Stimulated activated CD8-positive, alpha-beta memory T cell treated with anti-CD3 and anti-CD28 coated beads, Interleukin-15, amount 100 ng/mL, for 1 hour (primary cell): ENCODE measurements around the gene CHD6.

Experiments
- DNase-seq: peaks from one replicate; pipeline ENCODE4 v3.0.0-alpha.2; 2020; ENCODE audit warnings: low read depth

CHD6 gene

DNA sequence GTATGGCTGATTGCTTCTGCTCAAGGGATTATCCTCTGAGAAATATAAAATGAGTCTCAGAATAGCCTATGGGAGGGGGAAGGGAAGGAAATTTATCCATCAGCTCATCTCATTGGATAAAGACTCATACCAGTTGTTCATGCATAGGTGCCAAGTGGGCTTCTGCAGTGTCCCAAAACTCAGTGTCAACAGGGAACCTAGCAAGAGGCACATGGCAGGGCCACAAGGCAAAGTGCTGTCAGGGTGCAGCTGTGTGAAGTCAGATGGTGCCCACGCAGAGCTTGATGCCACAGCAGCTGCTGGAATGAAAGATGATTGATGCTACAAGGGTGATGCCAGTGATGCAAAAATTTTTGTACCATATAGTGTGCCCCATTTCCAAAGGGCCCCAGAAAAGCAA, 3.2 kb upstream of the CHD6 start:
- DNase-seq = no peak

DNA sequence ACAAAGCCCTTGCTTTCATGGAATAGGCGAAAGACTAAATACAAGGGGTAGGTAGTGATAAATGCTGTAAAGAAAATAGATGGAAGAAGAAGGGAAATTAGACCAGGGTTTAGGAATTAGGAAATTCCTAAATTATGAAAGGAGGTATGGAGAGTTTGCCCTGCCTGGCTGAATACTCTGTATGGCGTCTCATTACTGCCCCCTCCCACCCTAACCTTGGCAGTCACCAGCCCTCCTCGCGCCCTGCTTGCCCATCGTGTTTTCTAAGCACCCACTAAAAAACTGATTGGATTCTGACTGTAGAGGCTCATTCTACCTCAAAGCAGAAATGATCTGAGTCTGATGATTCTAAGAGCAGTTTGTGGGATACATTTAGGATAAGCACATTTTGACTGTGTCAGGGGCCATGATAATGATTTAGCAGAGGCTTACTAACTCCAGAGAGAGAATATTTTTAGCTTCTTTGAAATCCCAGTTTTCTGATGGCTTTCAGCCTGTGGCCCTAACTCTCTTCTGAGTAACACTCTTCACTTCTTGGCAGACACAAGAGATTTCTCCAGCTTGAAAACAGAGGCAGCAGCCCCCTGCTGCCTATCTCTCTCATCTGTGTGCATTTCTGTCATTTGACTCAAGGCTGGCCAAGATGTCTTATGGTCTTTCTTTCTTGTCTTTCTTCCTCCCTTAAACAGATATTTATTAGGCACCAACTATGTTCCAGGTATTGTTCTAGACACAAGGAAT, 1.4 kb upstream of the CHD6 start:
- DNase-seq = no peak

DNA sequence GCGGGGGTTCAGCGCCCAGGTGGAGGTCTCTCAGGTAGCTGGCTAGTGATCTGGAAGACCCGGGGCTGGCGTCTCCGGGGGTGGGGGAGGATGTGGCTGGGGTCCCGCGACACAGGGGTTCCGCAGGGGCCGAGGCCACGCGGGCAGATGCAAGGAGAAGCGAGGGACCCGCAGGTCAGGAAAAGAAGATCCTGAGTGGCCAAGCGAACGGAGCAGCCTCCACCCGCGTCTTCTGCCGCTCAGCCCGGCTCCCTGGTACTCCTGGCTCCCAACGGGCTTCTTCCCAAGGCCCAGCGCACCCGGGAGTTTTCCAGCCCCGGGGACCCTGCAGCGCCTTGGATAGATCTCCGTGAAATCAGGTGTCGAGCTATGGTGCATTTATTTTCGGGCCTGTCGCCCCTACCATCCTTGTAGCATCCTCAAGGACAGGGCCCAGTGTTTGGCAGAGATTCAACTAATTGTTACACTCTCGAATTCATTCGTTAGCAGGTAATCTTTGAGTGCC, 682 bp upstream of the CHD6 start:
- DNase-seq = no peak

DNA sequence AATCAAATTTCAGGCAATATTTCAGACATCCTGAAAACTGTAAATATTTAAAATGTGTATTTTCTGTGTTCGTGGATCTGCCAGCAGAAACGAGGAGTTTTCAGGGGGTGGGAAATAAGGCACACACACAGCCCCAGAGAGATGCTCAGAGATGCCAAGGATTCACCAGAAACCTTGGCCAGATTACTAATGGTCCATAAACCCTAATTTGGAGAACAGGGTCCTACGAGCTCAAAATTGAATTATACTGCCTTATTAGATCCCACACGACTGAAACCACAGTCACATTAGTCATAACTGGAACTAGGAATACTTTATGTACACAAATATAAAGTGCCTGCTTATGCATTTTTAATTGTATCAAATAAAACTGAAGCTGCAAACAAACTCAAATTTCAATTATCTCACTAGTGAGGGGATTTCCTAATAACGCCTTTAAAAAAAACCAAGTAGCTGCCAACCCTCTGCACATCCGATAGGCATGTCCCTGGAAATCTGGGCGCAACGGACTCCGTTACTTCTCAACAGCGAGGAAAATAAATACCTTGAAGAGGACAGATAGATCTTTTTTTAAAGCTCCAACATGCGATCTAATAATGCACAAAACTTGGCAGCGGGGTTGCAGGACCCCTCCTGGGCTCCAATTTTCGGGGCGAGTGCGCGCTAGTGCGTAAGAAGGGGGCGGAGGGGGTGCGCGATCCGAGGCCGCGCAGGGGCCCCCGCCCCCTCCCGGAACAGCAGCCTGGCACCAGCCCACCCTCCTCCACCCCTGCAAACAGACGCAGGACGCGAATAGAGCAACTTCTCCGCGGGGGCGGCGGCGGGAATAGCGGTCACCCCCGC, 897 bp downstream of the CHD6 start:
- DNase-seq = no peak

DNA sequence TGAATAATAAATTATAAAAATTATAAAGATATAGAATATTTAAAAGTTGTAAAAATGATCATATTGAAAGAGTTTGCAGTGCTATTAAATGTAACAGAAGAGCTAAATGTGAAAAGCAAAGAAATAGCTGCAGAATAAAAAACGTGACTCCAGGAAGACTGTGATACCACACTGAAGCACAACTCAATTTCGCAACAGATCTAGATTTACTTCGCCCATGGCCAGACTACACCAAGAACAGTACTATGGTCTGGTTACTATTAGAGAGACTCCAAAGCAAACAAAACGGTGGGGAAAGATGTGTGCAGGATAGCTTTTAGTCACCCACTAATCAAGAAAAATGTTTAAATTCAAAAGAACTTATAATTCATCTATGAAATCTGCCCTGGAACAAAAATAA, 1.9 kb downstream of the CHD6 start:
- no peak for DNase-seq

DNA sequence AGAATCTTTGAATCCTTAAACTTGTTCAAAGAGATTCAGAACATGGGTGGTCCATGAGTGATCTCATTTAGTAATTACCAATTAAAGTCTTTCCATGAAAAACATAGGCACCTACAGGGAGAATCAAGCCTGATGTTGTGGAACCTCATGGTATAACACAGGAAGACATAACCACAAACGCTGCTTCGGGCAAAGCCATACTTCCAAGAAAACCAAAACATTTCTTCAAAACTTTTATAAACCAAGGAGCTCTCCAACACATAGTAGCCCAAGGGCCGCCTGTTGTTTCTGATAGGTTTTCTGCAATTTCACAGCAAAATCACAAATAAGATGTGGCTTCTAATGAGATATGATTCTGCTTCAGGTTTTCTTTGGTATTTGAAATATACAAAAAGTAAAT, 2.5 kb downstream of the CHD6 start:
- no peak for DNase-seq

DNA sequence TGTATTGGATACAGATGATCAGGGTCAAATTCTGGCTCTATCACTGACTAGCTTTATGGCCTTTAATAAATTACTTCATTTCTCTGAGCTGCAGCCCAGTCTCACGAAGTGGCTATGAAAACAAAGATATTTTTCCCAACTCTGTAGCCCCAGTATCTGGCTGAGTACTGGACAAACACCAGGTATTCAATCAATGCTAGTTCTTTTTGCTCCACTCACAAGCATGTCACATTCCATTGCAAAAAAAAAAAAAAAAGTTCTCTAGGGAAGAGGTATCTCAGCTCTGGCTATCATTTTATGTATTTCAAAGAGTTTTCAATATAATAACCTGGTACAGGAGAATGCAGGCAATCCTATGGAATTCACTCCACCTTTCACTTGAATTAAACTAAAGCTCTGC, 3.1 kb downstream of the CHD6 start:
- no peak for DNase-seq

DNA sequence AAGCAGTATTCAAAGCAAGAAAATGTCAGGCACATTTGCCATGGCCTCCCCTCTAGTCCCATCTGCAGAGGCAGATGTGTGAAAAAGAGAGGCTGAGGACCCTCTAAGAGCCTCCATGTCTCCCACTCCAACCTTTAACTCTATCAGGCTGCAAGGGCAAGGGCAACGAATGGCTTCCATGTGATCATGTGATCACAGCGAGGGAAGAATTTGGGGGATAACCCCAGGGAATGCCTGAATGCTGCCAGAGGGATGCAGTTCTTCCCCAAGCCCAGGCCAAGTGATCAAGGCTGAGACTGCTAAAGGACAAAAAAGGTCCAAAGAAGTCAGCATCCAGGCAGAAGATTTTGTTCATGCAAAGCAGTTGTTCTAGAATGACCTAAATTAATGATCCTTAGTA, 4.9 kb downstream of the CHD6 start:
- DNase-seq = no peak

DNA sequence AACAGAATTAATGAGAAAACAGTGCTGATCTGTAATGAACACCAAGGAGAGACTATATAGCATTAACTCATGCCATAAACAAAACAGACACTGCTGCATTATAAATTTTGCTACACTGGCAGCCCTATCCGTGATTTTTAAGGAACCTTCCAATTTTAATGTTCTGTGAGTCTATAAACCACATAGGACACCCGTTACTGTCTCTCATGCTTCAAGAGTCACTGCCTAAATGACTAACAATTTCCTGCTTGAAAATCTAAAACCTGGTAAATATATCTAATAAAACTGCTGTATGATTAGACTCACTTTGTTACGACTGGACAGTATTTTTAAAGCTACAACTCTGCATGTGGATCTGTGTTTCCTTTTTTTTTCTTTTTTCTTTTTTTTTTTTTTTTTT, 8.7 kb downstream of the CHD6 start:
- DNase-seq = no peak

DNA sequence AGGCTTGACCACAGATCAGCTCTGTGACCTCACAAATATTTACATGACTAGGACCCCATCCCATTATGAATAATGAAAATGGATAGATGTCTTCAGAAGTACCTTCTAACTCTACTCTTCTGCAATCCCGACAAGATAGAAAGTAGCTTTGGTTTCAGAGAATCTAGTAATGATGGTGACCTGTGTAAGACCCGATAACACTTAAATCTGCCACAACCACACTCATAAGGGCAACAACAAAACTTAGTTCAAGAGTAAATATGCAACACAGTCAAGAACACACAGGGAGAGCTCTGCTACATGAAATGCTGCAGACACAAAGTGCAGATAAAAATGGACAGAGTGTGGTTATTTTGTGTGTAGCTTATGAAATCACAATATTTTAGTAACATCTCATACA, 9.6 kb downstream of the CHD6 start:
- no peak for DNase-seq

DNA sequence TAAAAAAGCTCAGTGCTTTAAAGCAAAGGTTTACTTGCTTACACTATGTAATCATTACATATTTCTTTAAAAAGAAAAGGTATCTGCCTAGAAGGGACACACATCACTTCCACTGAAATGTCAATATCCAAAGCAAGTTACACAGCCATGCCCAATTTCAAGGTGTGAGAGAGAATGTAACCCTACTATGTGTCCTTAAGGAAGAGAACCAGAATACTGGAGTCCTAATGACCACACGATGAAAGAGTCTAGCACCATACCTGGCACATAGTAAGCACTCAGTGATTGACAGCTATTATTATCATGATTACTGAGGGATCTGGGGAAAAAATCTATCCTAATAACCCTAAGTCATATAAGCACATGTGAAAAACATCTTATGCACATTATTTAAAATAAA, 10.4 kb downstream of the CHD6 start:
- DNase-seq = no peak

DNA sequence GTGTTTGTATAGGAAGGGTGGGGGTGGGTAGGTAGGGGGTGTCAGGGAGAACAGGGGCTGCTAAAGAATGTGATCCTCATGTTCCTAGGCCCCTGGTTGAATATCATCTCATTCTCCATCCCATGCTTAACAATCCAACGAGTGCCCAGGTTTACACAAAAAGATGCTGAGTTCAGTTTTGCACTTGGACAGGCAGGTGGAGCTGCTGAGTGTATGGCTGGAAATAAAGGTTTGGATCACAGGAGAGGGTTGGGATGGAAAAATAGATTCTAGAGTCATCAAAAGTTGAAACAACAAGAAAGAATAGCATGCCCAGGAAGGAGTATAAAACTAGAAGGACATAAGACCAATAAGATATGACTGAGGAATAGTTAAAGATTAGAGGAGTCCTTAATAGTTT, 14.2 kb downstream of the CHD6 start:
- DNase-seq = no peak

DNA sequence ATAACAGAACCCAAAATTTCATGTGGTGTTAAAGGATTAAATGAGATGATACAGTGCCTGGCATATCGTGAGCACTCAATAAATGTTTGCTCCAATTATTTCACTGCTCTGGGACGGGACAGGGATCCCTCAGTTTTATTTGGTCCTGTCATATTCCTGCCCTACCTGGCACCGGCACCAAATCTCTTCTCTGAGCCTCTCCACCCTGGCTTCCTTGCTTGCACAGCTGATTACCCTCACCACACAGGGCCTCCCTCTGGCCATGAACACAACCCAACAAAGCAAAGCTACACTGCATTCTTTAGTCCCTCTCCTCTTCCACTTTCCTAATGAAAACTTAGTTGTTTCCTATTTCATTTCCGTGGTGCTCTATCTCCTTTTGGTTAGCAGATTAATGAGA, 16.4 kb downstream of the CHD6 start:
- no peak for DNase-seq

DNA sequence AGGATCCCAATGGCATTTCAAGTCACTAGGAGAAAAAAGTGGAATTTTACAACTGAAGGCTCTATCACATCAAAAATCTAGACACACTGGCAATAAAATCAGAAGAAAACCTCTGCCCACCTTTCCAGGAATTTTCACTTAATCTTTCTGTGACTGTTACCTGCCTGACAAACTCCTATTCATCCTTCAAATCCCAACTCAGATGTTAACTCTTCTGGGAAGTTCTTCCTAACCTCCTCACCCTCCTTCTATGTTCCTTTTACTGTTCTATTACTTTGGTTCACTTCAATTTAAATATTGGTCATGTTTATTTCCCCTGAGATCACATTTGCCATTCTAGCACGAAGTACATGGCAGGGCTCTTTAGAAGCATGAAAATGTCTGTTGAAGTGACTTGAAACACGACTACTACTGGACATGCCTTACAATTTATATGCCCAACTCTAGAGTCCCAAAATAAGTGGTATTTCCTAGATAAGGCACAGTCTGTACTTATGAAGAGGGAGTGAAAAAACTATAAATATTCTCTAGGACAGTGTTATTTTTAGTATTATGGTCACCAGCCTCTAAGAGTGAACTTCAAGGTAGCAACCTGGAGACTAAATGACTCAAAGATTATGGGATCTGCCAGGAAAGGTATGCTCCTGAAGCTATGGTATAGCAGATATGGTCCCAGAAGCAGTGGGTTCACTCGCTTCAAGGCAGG, 17.1 kb downstream of the CHD6 start:
- no peak for DNase-seq

DNA sequence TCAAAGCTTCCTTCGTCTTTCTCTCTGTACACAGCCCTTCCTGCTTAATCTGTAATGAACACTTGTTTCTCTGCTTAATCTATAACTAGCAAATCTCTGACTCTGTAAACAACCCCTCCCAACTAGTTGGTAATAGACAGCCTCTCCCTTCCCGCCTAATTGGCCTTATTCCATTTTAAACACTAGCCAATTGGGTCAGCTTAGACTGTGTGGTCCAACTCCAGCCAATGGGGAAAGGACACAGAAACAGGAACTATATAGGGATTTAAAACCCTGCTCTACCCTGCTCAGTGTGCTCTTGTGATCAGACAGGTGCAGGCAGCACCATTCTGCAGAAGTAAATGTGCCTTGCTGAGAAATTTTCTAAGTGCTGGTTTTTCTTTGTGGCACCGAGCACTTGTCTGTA, 18.5 kb downstream of the CHD6 start:
- DNase-seq = no peak

DNA sequence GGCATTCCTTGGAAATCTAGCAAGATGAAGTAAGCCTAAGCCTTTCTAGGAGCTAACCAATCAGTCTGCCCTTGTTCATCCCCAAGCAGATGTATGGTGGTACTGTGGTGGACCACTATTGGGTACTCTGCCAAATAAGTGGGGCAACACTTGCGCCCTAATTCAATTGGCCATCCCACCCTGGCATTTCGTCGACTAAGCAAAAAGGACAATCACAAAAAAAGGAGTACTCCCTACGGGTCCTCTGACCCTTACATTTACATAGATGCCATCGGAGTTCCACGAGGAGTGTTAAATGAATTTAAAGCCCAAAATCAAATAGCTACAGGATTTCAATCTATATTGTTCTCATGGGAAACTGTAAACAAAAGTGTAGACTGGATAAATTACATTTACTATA, 19.5 kb downstream of the CHD6 start:
- no peak for DNase-seq

DNA sequence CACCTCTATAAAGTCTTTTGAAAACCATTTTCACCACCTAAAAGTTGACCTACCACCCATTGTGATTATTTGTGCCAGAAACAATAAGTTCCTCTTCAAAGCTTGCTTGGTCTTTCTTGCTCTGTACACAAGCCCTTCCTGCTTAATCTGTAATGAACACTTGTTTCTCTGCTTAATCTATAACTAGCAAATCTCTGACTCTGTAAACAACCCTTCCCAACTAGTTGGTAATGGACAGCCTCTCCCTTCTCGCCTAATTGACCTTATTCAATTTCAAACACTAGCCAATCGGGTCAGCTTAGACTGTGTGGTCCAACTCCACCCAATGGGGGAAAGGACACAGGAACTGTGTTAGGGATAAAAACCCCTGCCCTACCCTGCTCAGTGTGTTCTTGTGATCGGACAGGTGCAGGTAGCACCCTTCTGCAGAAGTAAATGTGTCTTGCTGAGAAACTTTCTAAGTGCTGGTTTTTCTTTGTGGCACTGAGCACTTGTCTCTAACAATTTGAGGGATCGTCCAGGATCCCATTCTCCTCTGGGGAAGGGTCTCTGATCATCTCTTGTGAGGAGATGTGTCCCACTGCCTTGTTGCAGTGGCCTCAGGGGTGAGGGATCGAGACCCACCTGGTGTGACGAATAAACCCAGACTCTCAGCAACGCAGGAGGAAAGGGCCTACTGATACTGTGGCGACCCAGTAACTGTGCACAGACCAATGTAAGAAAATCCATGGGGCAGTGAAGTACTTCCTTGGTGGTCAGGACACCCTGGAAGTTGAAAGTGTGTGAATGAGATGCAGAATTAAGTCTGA, 23.5 kb downstream of the CHD6 start:
- no peak for DNase-seq

DNA sequence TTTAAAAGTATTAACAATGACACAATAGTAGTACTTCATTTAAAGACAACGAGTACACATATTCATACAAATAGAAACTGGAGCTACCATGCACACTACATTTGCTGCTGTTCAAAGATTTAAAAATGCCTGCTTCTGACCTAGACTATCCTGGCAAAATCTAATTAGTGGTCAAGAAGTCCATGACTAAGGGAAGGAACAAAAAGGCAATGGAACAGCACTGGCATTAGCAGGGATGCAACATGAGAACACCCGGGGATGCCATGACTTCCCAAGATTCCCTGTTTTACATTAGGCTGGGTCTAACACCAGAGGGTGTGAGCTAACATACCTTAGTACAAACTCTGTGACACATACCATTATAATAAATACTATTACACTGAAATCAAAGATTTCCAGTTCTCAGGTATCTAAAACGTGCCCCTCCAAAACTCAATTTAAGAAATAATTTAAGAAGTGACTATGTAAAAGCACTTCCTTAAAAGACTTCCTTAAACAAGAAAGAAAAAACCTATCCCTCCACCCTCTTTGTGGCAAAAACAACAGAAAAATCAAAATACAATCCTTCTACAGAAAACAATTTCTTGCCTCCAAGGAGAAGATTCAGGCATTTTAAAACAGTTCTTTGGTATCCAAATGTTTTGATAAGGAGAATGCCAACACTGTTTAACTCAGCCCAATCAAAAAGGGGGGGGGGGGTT, 25.5 kb downstream of the CHD6 start:
- no peak for DNase-seq

DNA sequence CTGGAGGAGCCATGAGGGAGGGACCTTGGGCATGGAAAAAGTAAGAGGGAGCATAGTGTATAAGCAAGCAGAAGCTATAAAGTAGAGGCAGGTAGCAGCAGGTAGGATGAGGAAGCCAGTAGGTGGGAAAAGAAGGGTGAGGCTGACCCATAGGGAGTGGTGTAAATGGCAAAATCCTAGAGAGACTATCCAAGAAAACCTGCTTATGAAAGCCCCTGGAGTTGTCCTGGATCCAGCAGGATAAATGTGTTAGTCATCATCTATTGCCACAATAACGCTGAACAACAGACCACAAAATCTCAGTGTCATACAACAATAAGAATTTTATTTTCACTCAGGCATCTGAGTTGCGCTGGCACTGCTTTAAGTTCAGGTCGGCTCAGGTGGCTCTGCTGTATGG, 30.2 kb downstream of the CHD6 start:
- no peak for DNase-seq

DNA sequence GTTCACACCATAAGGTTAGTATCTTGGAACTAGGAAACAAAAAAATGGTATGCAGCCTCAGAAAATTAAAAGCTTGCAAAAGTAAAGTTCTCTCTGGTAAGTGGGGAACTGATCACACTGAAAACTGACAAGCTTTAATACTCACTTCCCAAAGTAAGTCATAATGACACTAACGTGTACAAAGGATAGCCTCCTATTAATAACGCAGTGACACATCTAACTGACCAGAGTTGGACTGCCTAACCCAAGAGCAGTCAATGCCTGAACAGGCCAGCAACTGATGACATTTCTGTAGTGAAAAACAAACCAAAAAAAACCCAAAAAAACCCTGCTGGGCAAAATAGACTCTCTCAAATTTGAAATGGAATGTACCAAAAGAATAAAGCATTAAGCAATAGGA, 30.7 kb downstream of the CHD6 start:
- DNase-seq = no peak

DNA sequence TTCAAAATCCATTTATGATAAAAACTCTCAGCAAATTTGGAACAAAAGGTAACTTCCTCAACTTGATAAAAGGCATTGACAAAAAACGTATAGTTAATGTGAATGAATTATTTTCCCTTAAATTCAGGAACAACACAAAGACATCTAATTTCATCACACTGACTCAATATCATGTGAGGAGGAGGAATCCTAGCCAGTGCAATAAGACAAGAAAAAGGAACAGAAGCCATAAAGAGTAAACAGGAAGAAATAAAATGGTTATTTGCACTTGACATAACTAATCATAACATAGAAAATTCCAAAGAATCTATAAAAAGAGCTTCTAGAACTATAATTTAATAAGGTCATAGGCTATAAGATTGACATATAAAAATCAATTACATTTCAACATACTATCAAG, 31.4 kb downstream of the CHD6 start:
- DNase-seq = no peak
